BE2C (cell line): ENCODE data around the gene PLEKHB1.
"Not testable (repeated sequence)": the region's sequence is repeated elsewhere in the genome, so short reads cannot be mapped to it uniquely, and the experiment has no call there.

Experiments
- DNase-seq: peaks from one replicate; pipeline ENCODE4 v3.0.0-alpha.2; 2020
- H3K27me3 ChIP-seq: fragments of 250-450 bp; sonication (Bioruptor Pico); 2 replicates; pipeline ENCODE4 v1.5.1; 2020; ENCODE audit warnings: mild to moderate bottlenecking
- H3K36me3 ChIP-seq: fragments of 250-450 bp; sonication (Bioruptor Pico); 2 replicates; pipeline ENCODE4 v1.5.1; 2020; ENCODE audit warnings: mild to moderate bottlenecking
- H3K4me1 ChIP-seq: fragments of 250-450 bp; sonication (Bioruptor Pico); 2 replicates; pipeline ENCODE4 v1.5.1; 2020
- H3K4me3 ChIP-seq: 2 replicates; pipeline ENCODE4 v1.5.1; 2011; ENCODE audit warnings: low read depth, low read length
- H3K9me3 ChIP-seq: fragments of 250-450 bp; sonication (Bioruptor Pico); 2 replicates; pipeline ENCODE4 v1.5.1; 2020
- CTCF ChIP-seq: IDR thresholded peaks from 2 replicates; pipeline ENCODE4 v1.5.1; 2012; ENCODE audit warnings: mild to moderate bottlenecking, low read depth, low read length

Gene PLEKHB1

GRCh38 chr11:73663604-73664495 lies 17.5 kb downstream of the PLEKHB1 start:
- Histone ChIP-seq H3K9me3 (no peaks in the 10 kb centered on the region), H3K4me3 (no peak overlapping the region), H3K27me3 (no peaks in the 10 kb centered on the region), H3K36me3 (no peaks in the 10 kb centered on the region), H3K4me1 (no peaks in the 10 kb centered on the region)
- TF ChIP-seq CTCF = no peak
- DNase-seq = no peak

GRCh38 chr11:73664877-73665276 lies 18.5 kb downstream of the PLEKHB1 start:
- Histone ChIP-seq H3K27me3 (no peaks in the 10 kb centered on the region), H3K4me3 (no peak overlapping the region), H3K4me1 (no peaks in the 10 kb centered on the region), H3K36me3 (no peaks in the 10 kb centered on the region), H3K9me3 (no peaks in the 10 kb centered on the region)
- no peak for TF ChIP-seq CTCF
- no peak for DNase-seq

GRCh38 chr11:73667891-73668290 lies 21.5 kb downstream of the PLEKHB1 start:
- Histone ChIP-seq H3K4me3 (no peak overlapping the region), H3K9me3 (no peaks in the 10 kb centered on the region), H3K4me1 (no peaks in the 10 kb centered on the region), H3K27me3 (no peaks in the 10 kb centered on the region), H3K36me3 (no peaks in the 10 kb centered on the region)
- no peak for TF ChIP-seq CTCF
- no peak for DNase-seq

- H3K36me3 ChIP-seq = 0 out of 2 replicates have a peak, but pooled peaks cover 2% of the 10 kb centered on the region
These were observed 24.4 kb downstream of the PLEKHB1 start for GRCh38 chr11:73670808-73671207.

GRCh38 chr11:73671701-73672100 lies 25.3 kb downstream of the PLEKHB1 start:
- no peak for TF ChIP-seq CTCF
- no peaks in the 10 kb centered on the region for H3K4me1 ChIP-seq
- DNase-seq = no peak

More at GRCh38 chr11:73670808-73671207, 24.4 kb downstream of the PLEKHB1 start:
- Histone ChIP-seq H3K4me3 (no peak overlapping the region), H3K9me3 (no peaks in the 10 kb centered on the region), H3K27me3 (no peaks in the 10 kb centered on the region), H3K4me1 (no peaks in the 10 kb centered on the region)
- no peak for TF ChIP-seq CTCF
- no peak for DNase-seq

GRCh38 chr11:73676552-73676951 lies 30.2 kb downstream of the PLEKHB1 start:
- not testable (repeated sequence) for H3K36me3 ChIP-seq, H3K4me1 ChIP-seq, H3K4me3 ChIP-seq, H3K9me3 ChIP-seq, H3K27me3 ChIP-seq, DNase-seq

More at GRCh38 chr11:73671701-73672100, 25.3 kb downstream of the PLEKHB1 start:
- Histone ChIP-seq H3K9me3 (no peaks in the 10 kb centered on the region), H3K4me3 (no peak overlapping the region), H3K27me3 (no peaks in the 10 kb centered on the region), H3K36me3 (0 out of 2 replicates have a peak, but pooled peaks cover 2% of the 10 kb centered on the region)
